ENCODE measurements around the gene PIGU. TPM values are rescaled to one million over a fixed set of nuclear protein-coding genes. Genes with fewer than 3 reads are reported as not detected.
A peak's percentile ranks its signal among the peaks of the same experiment; 100 is the strongest.

Gene PIGU
- total and polyA plus RNA-seq, 9 of the 15 experiments (the other 6 are each of a cell fraction or from before 2014, with no cell fraction given), result 6.5 to 100 (median 28.1) TPM

DNA sequence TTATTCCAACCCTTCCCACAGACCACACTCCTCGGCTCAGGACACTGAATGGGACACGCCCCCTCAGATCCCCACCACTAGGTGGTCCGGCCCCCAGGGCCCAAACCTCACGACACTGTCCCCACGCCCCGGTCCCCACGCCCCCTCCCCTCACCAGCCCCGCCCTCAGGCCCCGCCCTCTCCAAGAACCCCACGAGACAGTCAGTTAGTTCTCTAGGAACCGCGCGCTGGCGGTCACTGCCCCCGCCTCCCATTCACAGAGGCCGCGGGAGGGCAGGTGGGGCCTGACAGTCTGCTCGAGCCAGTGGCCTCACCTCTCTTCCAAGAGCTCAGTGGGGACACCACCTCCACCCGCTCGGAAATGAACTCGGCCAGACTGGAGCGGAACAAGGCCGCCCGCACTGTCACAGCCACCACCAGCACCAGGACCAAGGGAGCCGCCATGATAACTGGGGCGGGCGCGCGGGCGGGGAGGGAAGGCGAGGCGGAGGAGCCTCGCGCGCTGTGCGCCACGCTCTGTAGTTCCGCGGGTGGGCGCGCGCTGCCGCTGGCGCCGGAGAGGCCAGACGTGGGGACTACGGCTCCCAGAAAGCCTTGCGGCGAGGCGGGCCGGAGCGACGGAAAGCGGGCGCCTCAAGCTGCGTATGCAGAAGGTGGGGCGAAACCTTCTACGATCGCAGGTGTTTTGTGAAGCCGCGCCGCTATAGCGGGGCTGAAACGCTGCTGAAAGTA lies at the start of gene PIGU (continued):
- TF ChIP-seq EZH2 (IDR thresholded peaks at IDR 0.05; ENCODE audit: borderline replicate concordance, low read depth, low read length), result no peak
- no peak for TF ChIP-seq ARID1B (IDR thresholded peaks at IDR 0.05)
- TF ChIP-seq SREBF1 (IDR thresholded peaks at IDR 0.05; ENCODE audit: borderline replicate concordance, low read depth, low read length), result peak; percentile 42; the same call in 1 of the 2 replicates
- TF ChIP-seq TAF9B (IDR thresholded peaks at IDR 0.05; ENCODE audit: partially characterized antibody), result peak; percentile 72
- no peak for TF ChIP-seq CREBBP (IDR thresholded peaks at IDR 0.05; ENCODE audit: low read depth, low read length)
- no peak for TF ChIP-seq HNRNPL (IDR thresholded peaks at IDR 0.05; ENCODE audit: low read depth, low read length)
- no peak for TF ChIP-seq ZSCAN32 (CRISPR knock-in tag; IDR thresholded peaks at IDR 0.05)
- no peak for TF ChIP-seq NR1H2 (CRISPR knock-in tag; IDR thresholded peaks at IDR 0.05)
- TF ChIP-seq, protein P1, sequence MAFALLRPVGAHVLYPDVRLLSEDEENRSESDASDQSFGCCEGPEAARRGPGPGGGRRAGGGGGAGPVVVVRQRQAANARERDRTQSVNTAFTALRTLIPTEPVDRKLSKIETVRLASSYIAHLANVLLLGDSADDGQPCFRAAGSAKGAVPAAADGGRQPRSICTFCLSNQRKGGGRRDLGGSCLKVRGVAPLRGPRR (CRISPR knock-in tag; IDR thresholded peaks at IDR 0.05), result no peak
- TF ChIP-seq POLR2H (tag; IDR thresholded peaks at IDR 0.05; ENCODE audit: low read depth), result peak; percentile 80
- TF ChIP-seq CREB1 (IDR thresholded peaks at IDR 0.05), result peak; percentile 97
- peak; percentile 98 for TF ChIP-seq CREB1 (CRISPR knock-in tag; IDR thresholded peaks at IDR 0.05)
- peak; percentile 98 for TF ChIP-seq CREM (IDR thresholded peaks at IDR 0.05; ENCODE audit: low read depth)
- TF ChIP-seq ZNF444 (CRISPR knock-in tag; IDR thresholded peaks at IDR 0.05), result no peak
- no peak for TF ChIP-seq ZNF217 (CRISPR knock-in tag; IDR thresholded peaks at IDR 0.05)
- TF ChIP-seq, protein P2, sequence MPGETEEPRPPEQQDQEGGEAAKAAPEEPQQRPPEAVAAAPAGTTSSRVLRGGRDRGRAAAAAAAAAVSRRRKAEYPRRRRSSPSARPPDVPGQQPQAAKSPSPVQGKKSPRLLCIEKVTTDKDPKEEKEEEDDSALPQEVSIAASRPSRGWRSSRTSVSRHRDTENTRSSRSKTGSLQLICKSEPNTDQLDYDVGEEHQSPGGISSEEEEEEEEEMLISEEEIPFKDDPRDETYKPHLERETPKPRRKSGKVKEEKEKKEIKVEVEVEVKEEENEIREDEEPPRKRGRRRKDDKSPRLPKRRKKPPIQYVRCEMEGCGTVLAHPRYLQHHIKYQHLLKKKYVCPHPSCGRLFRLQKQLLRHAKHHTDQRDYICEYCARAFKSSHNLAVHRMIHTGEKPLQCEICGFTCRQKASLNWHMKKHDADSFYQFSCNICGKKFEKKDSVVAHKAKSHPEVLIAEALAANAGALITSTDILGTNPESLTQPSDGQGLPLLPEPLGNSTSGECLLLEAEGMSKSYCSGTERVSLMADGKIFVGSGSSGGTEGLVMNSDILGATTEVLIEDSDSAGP (CRISPR knock-in tag; IDR thresholded peaks at IDR 0.05), result no peak
- TF ChIP-seq, protein P3, sequence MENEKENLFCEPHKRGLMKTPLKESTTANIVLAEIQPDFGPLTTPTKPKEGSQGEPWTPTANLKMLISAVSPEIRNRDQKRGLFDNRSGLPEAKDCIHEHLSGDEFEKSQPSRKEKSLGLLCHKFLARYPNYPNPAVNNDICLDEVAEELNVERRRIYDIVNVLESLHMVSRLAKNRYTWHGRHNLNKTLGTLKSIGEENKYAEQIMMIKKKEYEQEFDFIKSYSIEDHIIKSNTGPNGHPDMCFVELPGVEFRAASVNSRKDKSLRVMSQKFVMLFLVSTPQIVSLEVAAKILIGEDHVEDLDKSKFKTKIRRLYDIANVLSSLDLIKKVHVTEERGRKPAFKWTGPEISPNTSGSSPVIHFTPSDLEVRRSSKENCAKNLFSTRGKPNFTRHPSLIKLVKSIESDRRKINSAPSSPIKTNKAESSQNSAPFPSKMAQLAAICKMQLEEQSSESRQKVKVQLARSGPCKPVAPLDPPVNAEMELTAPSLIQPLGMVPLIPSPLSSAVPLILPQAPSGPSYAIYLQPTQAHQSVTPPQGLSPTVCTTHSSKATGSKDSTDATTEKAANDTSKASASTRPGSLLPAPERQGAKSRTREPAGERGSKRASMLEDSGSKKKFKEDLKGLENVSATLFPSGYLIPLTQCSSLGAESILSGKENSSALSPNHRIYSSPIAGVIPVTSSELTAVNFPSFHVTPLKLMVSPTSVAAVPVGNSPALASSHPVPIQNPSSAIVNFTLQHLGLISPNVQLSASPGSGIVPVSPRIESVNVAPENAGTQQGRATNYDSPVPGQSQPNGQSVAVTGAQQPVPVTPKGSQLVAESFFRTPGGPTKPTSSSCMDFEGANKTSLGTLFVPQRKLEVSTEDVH (IDR thresholded peaks at IDR 0.05; ENCODE audit: low read depth, partially characterized antibody), result peak; percentile 22
- TF ChIP-seq, protein P4, sequence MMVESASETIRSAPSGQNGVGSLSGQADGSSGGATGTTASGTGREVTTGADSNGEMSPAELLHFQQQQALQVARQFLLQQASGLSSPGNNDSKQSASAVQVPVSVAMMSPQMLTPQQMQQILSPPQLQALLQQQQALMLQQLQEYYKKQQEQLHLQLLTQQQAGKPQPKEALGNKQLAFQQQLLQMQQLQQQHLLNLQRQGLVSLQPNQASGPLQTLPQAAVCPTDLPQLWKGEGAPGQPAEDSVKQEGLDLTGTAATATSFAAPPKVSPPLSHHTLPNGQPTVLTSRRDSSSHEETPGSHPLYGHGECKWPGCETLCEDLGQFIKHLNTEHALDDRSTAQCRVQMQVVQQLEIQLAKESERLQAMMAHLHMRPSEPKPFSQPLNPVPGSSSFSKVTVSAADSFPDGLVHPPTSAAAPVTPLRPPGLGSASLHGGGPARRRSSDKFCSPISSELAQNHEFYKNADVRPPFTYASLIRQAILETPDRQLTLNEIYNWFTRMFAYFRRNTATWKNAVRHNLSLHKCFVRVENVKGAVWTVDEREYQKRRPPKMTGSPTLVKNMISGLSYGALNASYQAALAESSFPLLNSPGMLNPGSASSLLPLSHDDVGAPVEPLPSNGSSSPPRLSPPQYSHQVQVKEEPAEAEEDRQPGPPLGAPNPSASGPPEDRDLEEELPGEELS (CRISPR knock-in tag; IDR thresholded peaks at IDR 0.05; ENCODE audit: borderline replicate concordance), result peak; percentile 63
- TF ChIP-seq LARP7 (IDR thresholded peaks at IDR 0.05), result no peak
- peak; percentile 99 for TF ChIP-seq MTA1 (IDR thresholded peaks at IDR 0.05; ENCODE audit: borderline replicate concordance)
- TF ChIP-seq TBL1XR1 (IDR thresholded peaks at IDR 0.05; ENCODE audit: low read length in 2 of 2), result peak; percentile 37 to 66; a peak in 3 of 4 replicates
- no peak for TF ChIP-seq ZNF785 (CRISPR knock-in tag; IDR thresholded peaks at IDR 0.05)
- TF ChIP-seq DPF2 (IDR thresholded peaks at IDR 0.05), result no peak

Data from K562 (cell line).